Endothelial cell of umbilical vein (primary cell): ENCODE measurements around the gene SAC3D1. TPM values are rescaled to one million over a fixed set of nuclear protein-coding genes. Genes with fewer than 3 reads are reported as not detected.

Experiments used
- BruUV-seq: library from RNA; stranded (reverse); fragments of 400-500 nt; replicated peaks from 2 replicates; lab custom pipeline; 2021; lab: Mats Ljungman, UMichigan
- CTCF ChIA-PET: fragments of 300-600, 350-600 bp; sonication (Branson Sonifier 250); formaldehyde crosslinking; loops from one replicate; lab custom pipeline; 2021; ENCODE audit warnings: antibody characterized with exemption, inconsistent platforms; lab: Charles Lee
- POLR2A ChIA-PET: fragments of 300-600, 350-600 bp; sonication (Branson Sonifier 250); formaldehyde crosslinking; loops from one replicate; lab custom pipeline; 2021; ENCODE audit warnings: antibody characterized with exemption, inconsistent platforms; lab: Charles Lee
- DNase-seq: peaks from one replicate; pipeline ENCODE4 v3.0.0-alpha.2; 2011; ENCODE audit warnings: low read depth, low spot score
- FAIRE-seq: peaks from 2 replicates; lab custom pipeline; 2011; peaks lifted over from hg19 to GRCh38; lab: Jason Lieb, UNC
- H2AFZ ChIP-seq: 2 replicates; pipeline ENCODE4 v1.6.0; 2012; ENCODE audit warnings: low read depth, low read length, control low read depth, inconsistent platforms
- H3K27ac ChIP-seq: 2 replicates; pipeline ENCODE4 v1.5.1; 2011; ENCODE audit warnings: low read depth, mild to moderate bottlenecking, control low read depth, low read length, moderate library complexity; ENCODE audit not compliant: insufficient read depth
- H3K27me3 ChIP-seq, 2 experiments: 2 replicates each; pipeline versions ENCODE4 v1.6.0 to v1.6.1; 2011; ENCODE audit warnings: low read length in 2 of 2, mixed read lengths in 1 of 2; ENCODE audit not compliant: control insufficient read depth in 2 of 2, insufficient read depth in 2 of 2
- H3K36me3 ChIP-seq, 2 experiments: 2 replicates in 1 of 2; 3 replicates in 1 of 2; pipeline ENCODE4 v1.5.1; 2011; ENCODE audit warnings: low read length in 2 of 2, mild to moderate bottlenecking in 1 of 2, moderate library complexity in 1 of 2; ENCODE audit not compliant: control insufficient read depth in 2 of 2, insufficient read depth in 2 of 2; ENCODE audit errors: extremely low read depth in 1 of 2
- H3K4me1 ChIP-seq: 3 replicates; pipeline ENCODE4 v1.5.1; 2011; ENCODE audit warnings: mild to moderate bottlenecking, low read length; ENCODE audit not compliant: control insufficient read depth, insufficient read depth; ENCODE audit errors: extremely low read depth
- H3K4me2 ChIP-seq: 2 replicates; pipeline ENCODE4 v1.6.1; 2011; ENCODE audit warnings: low read length, control low read depth, mixed read lengths; ENCODE audit not compliant: insufficient read depth
- H3K4me3 ChIP-seq, 3 experiments: fragments of 200-600 bp in 1 of 3; sonication (generic), shearing (Covaris generic) in 1 of 3; replicated peaks in 1 of 3; 2 replicates each; pipeline ENCODE4 v1.5.1; 2011 to 2016; ENCODE audit warnings: control low read depth in 3 of 3, low read length in 3 of 3, mild to moderate bottlenecking in 2 of 3, inconsistent platforms in 1 of 3, low read depth in 1 of 3, moderate library complexity in 1 of 3; ENCODE audit not compliant: insufficient read depth in 1 of 3
- H3K79me2 ChIP-seq: 2 replicates; pipeline ENCODE4 v1.6.0; 2012; ENCODE audit warnings: low read length, inconsistent platforms; ENCODE audit not compliant: control insufficient read depth, insufficient read depth
- H3K9ac ChIP-seq: replicated peaks from 2 replicates; pipeline ENCODE3; 2011; ENCODE audit warnings: low read length, control low read depth; ENCODE audit not compliant: insufficient read depth; ENCODE audit errors: extremely low read depth
- H3K9me1 ChIP-seq: replicated peaks from 3 replicates; pipeline ENCODE4 v1.6.0; 2011; ENCODE audit warnings: mild to moderate bottlenecking, low read length; ENCODE audit not compliant: control insufficient read depth, insufficient read depth; ENCODE audit errors: extremely low read depth
- H3K9me3 ChIP-seq: replicated peaks from 2 replicates; pipeline ENCODE4 v1.5.1; 2012; ENCODE audit warnings: low read length, inconsistent platforms; ENCODE audit not compliant: control insufficient read depth, insufficient read depth
- H4K20me1 ChIP-seq: replicated peaks from 2 replicates; pipeline ENCODE3; 2011; ENCODE audit warnings: mild to moderate bottlenecking, low read length; ENCODE audit not compliant: control insufficient read depth, insufficient read depth; ENCODE audit errors: extremely low read depth
- EZH2 ChIP-seq: IDR thresholded peaks from 2 replicates; pipeline ENCODE4 v1.6.1; 2012; ENCODE audit warnings: borderline replicate concordance, low read depth, mild to moderate bottlenecking, moderate library complexity, low read length, inconsistent platforms; ENCODE audit not compliant: severe bottlenecking
- GATA2 ChIP-seq: IDR thresholded peaks from 2 replicates; pipeline ENCODE4 v1.7.0; 2011; ENCODE audit warnings: low read depth, mild to moderate bottlenecking, moderate library complexity, mixed read lengths, low read length; ENCODE audit not compliant: insufficient read length, insufficient read depth
- JUN ChIP-seq: IDR thresholded peaks from 2 replicates; pipeline ENCODE4 v1.6.1; 2011; ENCODE audit warnings: borderline replicate concordance, low read depth; ENCODE audit not compliant: insufficient read length, insufficient read depth
- MYC ChIP-seq: IDR thresholded peaks from one replicate; pipeline ENCODE4 v1.6.1; 2011; ENCODE audit warnings: mild to moderate bottlenecking, low read depth, low read length
- POLR2A ChIP-seq: IDR thresholded peaks from 2 replicates; pipeline ENCODE4 v1.6.1; 2012; ENCODE audit warnings: low read depth, mild to moderate bottlenecking, control low read depth, low read length
- POLR2AphosphoS5 ChIP-seq: IDR thresholded peaks from 2 replicates; pipeline ENCODE4 v1.6.1; 2012; ENCODE audit warnings: low read depth, mild to moderate bottlenecking, control low read depth, low read length, moderate library complexity; ENCODE audit not compliant: insufficient read depth
- dilution Hi-C: fragments of 300-500 bp; cut with MboI; formaldehyde crosslinking; loops from one replicate; pipeline ENCODE4 v1.15.0; 2019; ENCODE audit warnings: low sequenced_read_pairs; ENCODE audit not compliant: extremely low pct_ligation_motif_present
- intact Hi-C: fragments of 100-400 bp; cut with micrococcal nuclease; formaldehyde crosslinking; loops from one replicate; pipeline ENCODE4 v1.10.0; 2022
- polyA plus RNA-seq, 4 experiments: library from polyadenylated mRNA; depleted of rRNA in 3 of 4; stranded (reverse) in 3 of 4; unstranded in 1 of 4; fragments of >200 nt; gene quantifications; 2 replicates each; pipeline versions ENCODE4 v1.2.1 to v1.2.3, GENCODE V29; 2011 to 2012; ENCODE audit warnings: missing spikeins in 1 of 4
- total RNA-seq: library from RNA; stranded (reverse); gene quantifications from 2 replicates; pipeline ENCODE4 v1.2.3, GENCODE V29; 2021
- TF ChIP-seq, protein P1 (sequence below): IDR thresholded peaks from 2 replicates; pipeline ENCODE4 v1.6.1; 2011; ENCODE audit not compliant: insufficient read depth, insufficient read length
- TF ChIP-seq, protein P2 (sequence below), 2 donors: IDR thresholded peaks; 1 replicate in 1 of 2; 2 replicates in 1 of 2; pipeline ENCODE4 v1.5.1; 2011; ENCODE audit warnings: low read length in 2 of 2, mild to moderate bottlenecking in 2 of 2, moderate library complexity in 2 of 2, control low read depth in 1 of 2, inconsistent platforms in 1 of 2, low read depth in 1 of 2; ENCODE audit not compliant: insufficient read depth in 1 of 2; ENCODE audit errors: extremely low read depth in 1 of 2

The SAC3D1 gene
- total and polyA plus RNA-seq, 2 donors (not counting 3 experiments of a cell fraction or from before 2014, with no cell fraction given) = 16.6 to 17.0 TPM

DNA sequence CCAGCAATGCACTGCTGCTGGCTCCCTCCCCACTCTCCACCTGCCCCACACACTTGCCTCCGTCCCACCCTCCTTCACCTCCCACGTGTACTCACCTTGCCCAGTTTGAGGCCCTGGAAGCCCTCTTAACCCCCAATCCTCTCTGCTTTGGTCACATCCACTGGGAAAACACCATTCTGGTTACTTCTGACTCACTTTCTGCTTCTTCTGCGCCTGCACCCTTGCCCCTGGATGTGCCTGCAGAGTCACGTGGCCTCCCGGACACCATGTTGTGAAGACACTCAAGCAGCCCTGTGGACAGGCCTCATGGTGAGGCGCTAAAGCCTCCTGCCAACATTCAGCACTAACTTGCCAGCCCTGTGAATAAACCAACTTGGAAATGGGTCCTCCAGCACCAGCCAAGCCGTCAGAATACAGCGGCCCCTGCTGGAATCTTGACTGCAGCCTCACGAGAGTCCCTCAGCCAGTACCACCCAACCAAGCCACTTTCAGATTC is 20.0 kb downstream of the SAC3D1 start:
- no peak overlapping the region for H2AFZ ChIP-seq
- no peaks in the 10 kb centered on the region for H3K9me3 ChIP-seq
- no peaks in the 10 kb centered on the region for H4K20me1 ChIP-seq
- dilution Hi-C loops (no loop called here), intact Hi-C loops (loop anchor here (1.0 to 2.0 kb wide), 2 partner anchors 33 to 46 kb away; partner anchors contain the start of gene ARL2)
- H3K4me3 ChIP-seq = no peak overlapping the region
- no peak overlapping the region for H3K9ac ChIP-seq
- no peaks in the 10 kb centered on the region for H3K79me2 ChIP-seq
- H3K4me2 ChIP-seq = no peak overlapping the region
- no peak overlapping the region for H3K27ac ChIP-seq
- H3K4me1 ChIP-seq = no peaks in the 10 kb centered on the region
- no peaks in the 10 kb centered on the region for H3K27me3 ChIP-seq
- no peaks in the 10 kb centered on the region for H3K36me3 ChIP-seq
- CTCF ChIA-PET = interaction anchor here (0.6 kb wide), 1 partner anchor 14 kb away, joined by 3 read pairs; no protein-coding TSS in a partner anchor
- BruUV-seq = no TSS peak
- no peaks in the 10 kb centered on the region for H3K9me1 ChIP-seq
- POLR2A ChIA-PET = no interaction called here
- TF ChIP-seq EZH2 = no peak
- TF ChIP-seq GATA2 = no peak
- no peak for TF ChIP-seq POLR2AphosphoS5
- TF ChIP-seq JUN = no peak
- TF ChIP-seq, protein P1, sequence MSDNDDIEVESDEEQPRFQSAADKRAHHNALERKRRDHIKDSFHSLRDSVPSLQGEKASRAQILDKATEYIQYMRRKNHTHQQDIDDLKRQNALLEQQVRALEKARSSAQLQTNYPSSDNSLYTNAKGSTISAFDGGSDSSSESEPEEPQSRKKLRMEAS = no peak
- TF ChIP-seq POLR2A = no peak
- TF ChIP-seq MYC = no peak
- TF ChIP-seq, protein P2, sequence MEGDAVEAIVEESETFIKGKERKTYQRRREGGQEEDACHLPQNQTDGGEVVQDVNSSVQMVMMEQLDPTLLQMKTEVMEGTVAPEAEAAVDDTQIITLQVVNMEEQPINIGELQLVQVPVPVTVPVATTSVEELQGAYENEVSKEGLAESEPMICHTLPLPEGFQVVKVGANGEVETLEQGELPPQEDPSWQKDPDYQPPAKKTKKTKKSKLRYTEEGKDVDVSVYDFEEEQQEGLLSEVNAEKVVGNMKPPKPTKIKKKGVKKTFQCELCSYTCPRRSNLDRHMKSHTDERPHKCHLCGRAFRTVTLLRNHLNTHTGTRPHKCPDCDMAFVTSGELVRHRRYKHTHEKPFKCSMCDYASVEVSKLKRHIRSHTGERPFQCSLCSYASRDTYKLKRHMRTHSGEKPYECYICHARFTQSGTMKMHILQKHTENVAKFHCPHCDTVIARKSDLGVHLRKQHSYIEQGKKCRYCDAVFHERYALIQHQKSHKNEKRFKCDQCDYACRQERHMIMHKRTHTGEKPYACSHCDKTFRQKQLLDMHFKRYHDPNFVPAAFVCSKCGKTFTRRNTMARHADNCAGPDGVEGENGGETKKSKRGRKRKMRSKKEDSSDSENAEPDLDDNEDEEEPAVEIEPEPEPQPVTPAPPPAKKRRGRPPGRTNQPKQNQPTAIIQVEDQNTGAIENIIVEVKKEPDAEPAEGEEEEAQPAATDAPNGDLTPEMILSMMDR (IDR thresholded peaks at IDR 0.05; ENCODE audit: extremely low read depth in 1 of 2, insufficient read depth in 1 of 2, low read depth in 1 of 2, low read length in 2 of 2) = peak; percentile 40 to 50
- DNase-seq (peak; percentile 28), FAIRE-seq (no peak)
